Measurements from ENCODE around the gene SYNGR2. TPM values are rescaled to one million over a fixed set of nuclear protein-coding genes. Genes with fewer than 3 reads are reported as not detected.
A peak's percentile ranks its signal among the peaks of the same experiment; 100 is the strongest.

SYNGR2 gene
- polyA plus RNA-seq, 3 donors, result 270 to 402 (median 350) TPM

- no peak for TF ChIP-seq CTCF (IDR thresholded peaks at IDR 0.05)
- 13% methylated on average over 1 of the region's 4 CpGs for WGBS (ENCODE audit: insufficient coverage)
- Histone ChIP-seq H3K4me3 (replicated peaks in 1 of 3; ENCODE audit: low read depth in 2 of 3, low read length in 3 of 3) (peak overlapping the region in 1 of 3 experiments; percentile 96), H3K36me3 (replicated peaks in 1 of 2; ENCODE audit: control insufficient read depth in 1 of 2, insufficient read depth in 2 of 2, low read length in 2 of 2) (peaks cover 23 to 26% of the 10 kb centered on the region in 2 donors), H3K27ac (ENCODE audit: low read depth in 1 of 2, low read length in 2 of 2) (peak overlapping the region; percentile 66 to 85), H4K20me1 (ENCODE audit: insufficient read depth, low read length) (peaks cover 57% of the 10 kb centered on the region), H3K9ac (ENCODE audit: insufficient read depth, low read length, poor library complexity, severe bottlenecking) (peak overlapping the region; percentile 60), H3K27me3 (ENCODE audit: control insufficient read depth in 2 of 2, insufficient read depth in 2 of 2, low read length in 2 of 2) (no peaks in the 10 kb centered on the region), H3K4me2 (replicated peaks; ENCODE audit: extremely low read depth, low read length, poor library complexity, severe bottlenecking) (peak overlapping the region; percentile 100), H3K9me3 (replicated peaks in 1 of 2; ENCODE audit: control insufficient read depth in 1 of 2, insufficient read depth in 1 of 2, low read length in 2 of 2) (no peaks in the 10 kb centered on the region), H3K4me1 (ENCODE audit: control insufficient read depth in 1 of 2, insufficient read depth in 2 of 2, low read length in 2 of 2) (peaks cover 80 to 93% of the 10 kb centered on the region in 2 donors), H2AFZ (ENCODE audit: insufficient read depth, low read depth, low read length, poor library complexity, severe bottlenecking) (no peak overlapping the region), H3K79me2 (ENCODE audit: insufficient read depth, low read length) (peaks cover 96% of the 10 kb centered on the region)
- H3K9me3 Mint-ChIP-seq, result no peaks in the 10 kb centered on the region
- H3K4me1 Mint-ChIP-seq, result peaks cover 71% of the 10 kb centered on the region
- peaks cover 19 to 24% of the 10 kb centered on the region in 2 donors for H3K36me3 Mint-ChIP-seq
- H3K27ac Mint-ChIP-seq, result peak overlapping the region; percentile 85 to 95 (median 93)
- intact Hi-C loops (cut with micrococcal nuclease), result loop anchor here in 1 of 2 donors (5.0 kb wide), 1 partner anchor 43 kb away; no protein-coding TSS in a partner anchor
- no peaks in the 10 kb centered on the region for H3K27me3 Mint-ChIP-seq (ENCODE audit: low read depth in 3 of 3)
- H3K4me3 Mint-ChIP-seq, result peak overlapping the region; percentile 84 to 94
- DNase-seq, result no peak
Measured at GRCh38 chr17:78129351-78130089, 38.9 kb upstream of the SYNGR2 start.

GRCh38 chr17:78130090-78130436 is 38.3 kb upstream of the SYNGR2 start:
- 2% methylated on average over 5 of the region's 5 CpGs for WGBS (ENCODE audit: insufficient coverage)
- H3K4me3 Mint-ChIP-seq, result peak overlapping the region; percentile 49 to 94
- H3K9ac ChIP-seq (ENCODE audit: insufficient read depth, low read length, poor library complexity, severe bottlenecking), result peak overlapping the region; percentile 60
- H3K79me2 ChIP-seq (ENCODE audit: insufficient read depth, low read length), result peaks cover 95% of the 10 kb centered on the region
- peak overlapping the region; percentile 66 to 85 for H3K27ac ChIP-seq (ENCODE audit: low read depth in 1 of 2, low read length in 2 of 2)
- intact Hi-C loops (cut with micrococcal nuclease), result no loop called here
- no peak for TF ChIP-seq CTCF (IDR thresholded peaks at IDR 0.05)
- peak overlapping the region; percentile 69 for H2AFZ ChIP-seq (ENCODE audit: insufficient read depth, low read depth, low read length, poor library complexity, severe bottlenecking)
- H3K4me2 ChIP-seq (replicated peaks; ENCODE audit: extremely low read depth, low read length, poor library complexity, severe bottlenecking), result peak overlapping the region; percentile 100
- H3K27me3 Mint-ChIP-seq (ENCODE audit: low read depth in 3 of 3), result no peaks in the 10 kb centered on the region
- no peaks in the 10 kb centered on the region for H3K9me3 ChIP-seq (replicated peaks in 1 of 2; ENCODE audit: control insufficient read depth in 1 of 2, insufficient read depth in 1 of 2, low read length in 2 of 2)
- no peak for DNase-seq
- peak overlapping the region; percentile 85 to 95 (median 93) for H3K27ac Mint-ChIP-seq
- peak overlapping the region in 2 of 3 experiments; percentile 73 to 96 for H3K4me3 ChIP-seq (replicated peaks in 1 of 3; ENCODE audit: low read depth in 2 of 3, low read length in 3 of 3)
- H3K36me3 ChIP-seq (replicated peaks in 1 of 2; ENCODE audit: control insufficient read depth in 1 of 2, insufficient read depth in 2 of 2, low read length in 2 of 2), result peaks cover 29 to 31% of the 10 kb centered on the region in 2 donors
- H3K9me3 Mint-ChIP-seq, result no peaks in the 10 kb centered on the region
- H3K4me1 Mint-ChIP-seq, result peaks cover 68% of the 10 kb centered on the region
- peaks cover 74 to 91% of the 10 kb centered on the region in 2 donors for H3K4me1 ChIP-seq (ENCODE audit: control insufficient read depth in 1 of 2, insufficient read depth in 2 of 2, low read length in 2 of 2)
- no peaks in the 10 kb centered on the region for H3K27me3 ChIP-seq (ENCODE audit: control insufficient read depth in 2 of 2, insufficient read depth in 2 of 2, low read length in 2 of 2)
- H3K36me3 Mint-ChIP-seq, result peaks cover 23 to 27% of the 10 kb centered on the region in 2 donors
- H4K20me1 ChIP-seq (ENCODE audit: insufficient read depth, low read length), result peaks cover 57% of the 10 kb centered on the region

Data from CD14-positive monocyte (primary cell).